ENCODE measurements around the gene FUNDC2.
"Not testable (repeated sequence)": the region's sequence is repeated elsewhere in the genome, so short reads cannot be mapped to it uniquely, and the experiment has no call there.

FUNDC2 gene, protein sequence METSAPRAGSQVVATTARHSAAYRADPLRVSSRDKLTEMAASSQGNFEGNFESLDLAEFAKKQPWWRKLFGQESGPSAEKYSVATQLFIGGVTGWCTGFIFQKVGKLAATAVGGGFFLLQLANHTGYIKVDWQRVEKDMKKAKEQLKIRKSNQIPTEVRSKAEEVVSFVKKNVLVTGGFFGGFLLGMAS

DNA sequence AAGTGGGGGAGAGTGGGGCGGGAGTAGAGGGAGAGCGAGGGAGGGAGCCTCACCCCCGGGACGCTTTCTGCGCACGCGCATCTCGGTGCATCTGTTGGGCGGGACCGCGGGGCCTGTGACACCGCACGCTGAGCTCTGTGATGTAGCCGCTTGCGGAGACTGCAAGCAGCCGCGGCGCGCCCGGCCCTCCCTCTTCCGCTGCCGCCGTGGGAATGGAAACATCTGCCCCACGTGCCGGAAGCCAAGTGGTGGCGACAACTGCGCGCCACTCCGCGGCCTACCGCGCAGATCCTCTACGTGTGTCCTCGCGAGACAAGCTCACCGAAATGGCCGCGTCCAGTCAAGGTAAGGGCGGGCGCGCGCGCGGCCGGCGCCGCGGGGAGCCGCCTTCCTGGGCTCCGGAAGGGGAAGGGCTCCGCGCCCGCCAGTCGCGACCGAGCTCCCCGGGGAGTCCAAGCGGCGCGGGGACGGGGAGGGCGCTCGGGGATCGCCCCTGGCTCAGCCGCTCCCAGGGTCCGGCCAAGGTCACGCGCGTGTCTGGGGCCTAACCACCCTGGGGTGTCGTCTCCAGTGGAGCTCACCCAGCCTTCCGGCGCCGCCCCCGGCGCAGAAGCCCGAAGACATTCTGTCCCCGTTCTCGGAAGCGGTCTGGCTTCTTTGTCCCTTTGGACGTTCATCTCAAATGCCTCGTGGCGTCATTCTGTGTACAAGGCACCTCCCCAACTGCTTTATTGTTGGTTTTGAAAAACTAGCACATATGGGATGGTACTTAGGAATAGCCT lies at the start of gene FUNDC2:
TSS of gene FUNDC2 (plus strand) at position 118 of the 782 bp plus-strand sequence. CDS start at position 213, 95 bp downstream.
- peaks cover 15% of the 10 kb centered on the region for H3K4me1 Mint-ChIP-seq
- peak within 1 kb of the TSS; percentile 92 for H3K27ac Mint-ChIP-seq
- H3K4me3 Mint-ChIP-seq, result peak within 1 kb of the TSS; percentile 73
- DNase-seq (ENCODE audit: low spot score in 2 of 2) (peak; percentile 71 to 93), ATAC-seq (peak; percentile 93)
- H3K9me3 Mint-ChIP-seq, result no peaks in the 10 kb centered on the region
- H3K36me3 Mint-ChIP-seq, result peaks cover 24% of the 10 kb centered on the region

DNA sequence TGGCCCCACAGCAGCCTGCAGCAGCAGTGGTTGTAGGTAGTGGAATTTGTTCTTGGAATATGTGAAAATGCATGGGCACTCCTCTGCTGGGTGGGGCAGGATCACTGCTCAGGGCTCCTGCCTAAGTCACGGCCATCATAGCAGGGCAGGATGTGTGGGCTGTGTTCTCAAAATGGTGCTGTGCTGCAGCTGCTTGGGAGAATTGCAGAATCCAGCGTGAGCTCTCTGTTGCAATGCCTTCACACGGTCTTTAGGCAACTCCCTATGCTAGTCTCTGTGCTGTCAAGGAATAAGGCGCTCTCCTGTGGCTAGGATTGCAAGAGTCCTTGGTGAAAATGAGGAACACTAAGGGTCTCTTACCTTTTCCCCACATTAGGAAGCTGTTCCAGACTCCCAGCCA lies 47.0 kb upstream of the FUNDC2 start:
- no peak for DNase-seq (ENCODE audit: low spot score in 2 of 2)

DNA sequence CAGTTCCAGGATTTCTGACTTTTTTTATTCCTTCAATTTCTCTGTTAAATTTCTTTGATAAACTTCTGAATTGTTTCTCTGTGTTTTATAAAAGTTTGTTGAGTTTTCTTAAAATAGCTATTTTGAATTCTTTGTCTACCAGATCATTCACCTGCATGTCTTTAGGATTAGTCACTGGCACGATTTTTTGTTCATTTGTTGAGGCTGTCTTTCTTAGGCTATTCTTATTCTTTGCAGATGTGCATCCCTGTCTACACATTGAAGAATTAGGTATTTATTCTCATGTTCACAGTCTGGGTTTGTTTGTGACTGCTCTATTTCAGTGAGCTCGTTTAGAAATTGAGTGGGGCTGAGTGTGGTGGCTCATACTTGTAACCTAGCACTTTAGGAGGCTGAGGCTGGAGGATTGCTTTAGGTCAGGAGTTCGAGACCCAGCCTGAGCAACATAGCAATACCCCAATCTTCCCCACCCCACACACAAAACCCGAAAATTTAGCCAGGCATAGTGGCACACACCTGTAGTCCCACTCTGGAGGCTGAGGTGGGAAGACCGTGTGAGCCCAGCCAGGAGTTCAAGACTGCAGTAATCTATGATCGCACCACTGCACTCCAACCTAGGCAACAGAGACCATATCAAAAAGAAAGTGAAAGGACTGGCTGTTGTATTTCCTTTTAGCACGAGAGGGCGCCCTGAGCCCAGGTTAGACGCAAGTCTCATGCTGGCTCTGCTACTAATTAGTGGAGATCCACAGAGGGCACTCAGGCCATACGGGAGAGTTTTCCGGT lies 46.1 kb upstream of the FUNDC2 start:
- Mint-ChIP-seq H3K9me3 (no peaks in the 10 kb centered on the region), H3K4me3 (peak overlapping the region; percentile 62), H3K27ac (peak overlapping the region; percentile 65), H3K4me1 (peaks cover 9% of the 10 kb centered on the region), H3K36me3 (no peaks in the 10 kb centered on the region)
- ATAC-seq (peak; percentile 93), DNase-seq (ENCODE audit: low spot score in 2 of 2) (peak; percentile 58 to 85)

More for the DNA sequence above, 47.0 kb upstream of the FUNDC2 start:
- Mint-ChIP-seq H3K4me3 (no peak overlapping the region), H3K4me1 (peaks cover 9% of the 10 kb centered on the region), H3K9me3 (no peaks in the 10 kb centered on the region), H3K27ac (no peak overlapping the region), H3K36me3 (no peaks in the 10 kb centered on the region)
- no peak for ATAC-seq

DNA sequence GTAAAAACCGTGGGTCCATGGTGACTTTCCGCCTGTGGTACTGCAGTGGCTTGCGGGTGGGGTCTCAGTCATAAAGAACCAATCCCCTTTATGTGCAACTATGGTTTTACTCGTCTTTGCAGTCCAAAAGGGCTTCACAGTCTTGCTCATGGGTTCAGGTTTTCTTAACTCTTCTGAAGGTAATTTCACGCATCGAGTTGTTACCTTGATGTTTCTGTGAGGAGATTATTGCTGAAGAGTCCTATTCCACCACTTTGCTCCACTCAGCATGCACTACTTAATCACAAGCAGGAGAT lies 45.6 kb upstream of the FUNDC2 start:
- ATAC-seq, result no peak
- H3K36me3 Mint-ChIP-seq, result no peaks in the 10 kb centered on the region
- DNase-seq (ENCODE audit: low spot score in 2 of 2), result no peak
- H3K9me3 Mint-ChIP-seq, result no peaks in the 10 kb centered on the region
- H3K27ac Mint-ChIP-seq, result peak overlapping the region; percentile 65
- peak overlapping the region; percentile 62 for H3K4me3 Mint-ChIP-seq
- peaks cover 9% of the 10 kb centered on the region for H3K4me1 Mint-ChIP-seq

DNA sequence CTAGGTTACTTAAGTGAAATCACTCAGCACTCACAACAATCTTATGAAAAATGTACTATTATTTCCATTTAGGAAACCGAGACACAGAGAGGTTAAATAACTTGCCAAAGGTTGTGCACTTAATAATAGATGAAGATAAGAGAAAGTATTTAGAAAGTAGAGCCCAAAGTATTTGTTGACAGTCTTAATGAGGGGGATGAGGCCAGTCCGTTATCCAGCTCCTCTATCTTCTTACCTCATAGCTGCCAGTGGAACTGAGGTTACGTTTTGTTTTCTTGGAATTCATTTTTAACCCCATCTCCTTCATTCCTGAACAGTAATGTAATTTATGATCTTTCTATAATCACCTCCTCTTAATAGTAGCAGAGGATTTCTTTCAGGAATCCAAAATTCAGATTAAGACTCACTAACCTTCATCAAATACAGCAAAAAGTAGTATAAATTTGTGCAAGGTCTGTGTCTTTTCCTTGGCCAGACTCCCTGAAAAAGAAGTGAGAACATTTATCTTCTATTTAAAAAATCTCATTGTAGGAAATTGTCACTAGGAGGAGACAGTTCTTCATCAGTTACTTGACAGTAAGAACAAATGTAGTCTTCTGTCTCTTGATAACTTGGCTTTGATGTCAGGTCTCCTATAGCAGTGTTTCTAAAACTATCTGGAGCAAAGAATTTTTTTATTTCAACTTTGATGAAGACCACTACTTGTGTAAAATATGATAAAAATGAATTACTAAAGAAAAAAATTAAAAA lies 39.6 kb upstream of the FUNDC2 start:
- ATAC-seq (no peak), DNase-seq (ENCODE audit: low spot score in 2 of 2) (no peak)
- Mint-ChIP-seq H3K36me3 (no peaks in the 10 kb centered on the region), H3K9me3 (no peaks in the 10 kb centered on the region), H3K27ac (no peak overlapping the region), H3K4me1 (peaks cover 10% of the 10 kb centered on the region), H3K4me3 (no peak overlapping the region)

DNA sequence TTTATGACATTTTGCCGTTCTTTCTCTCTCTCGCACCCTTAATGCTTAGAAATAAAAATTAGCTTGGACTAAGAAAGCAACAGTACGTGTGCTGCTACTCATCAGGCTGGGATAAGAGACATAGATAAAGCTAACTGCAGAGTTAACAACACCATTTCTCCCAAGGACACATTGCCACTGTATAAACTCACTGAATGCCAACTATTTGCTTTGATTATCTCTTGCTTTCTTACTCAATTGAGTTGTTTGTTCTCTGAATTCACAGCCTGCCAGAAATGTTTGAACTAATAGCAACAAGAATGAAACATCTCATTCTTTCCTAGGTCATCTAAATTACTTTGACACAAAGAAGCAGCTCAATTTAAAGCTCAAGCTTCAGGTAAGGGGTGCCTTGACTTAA lies 38.7 kb upstream of the FUNDC2 start:
- Mint-ChIP-seq H3K9me3 (no peaks in the 10 kb centered on the region), H3K4me3 (no peak overlapping the region), H3K36me3 (no peaks in the 10 kb centered on the region), H3K27ac (no peak overlapping the region), H3K4me1 (peaks cover 10% of the 10 kb centered on the region)
- ATAC-seq (no peak), DNase-seq (ENCODE audit: low spot score in 2 of 2) (no peak)

DNA sequence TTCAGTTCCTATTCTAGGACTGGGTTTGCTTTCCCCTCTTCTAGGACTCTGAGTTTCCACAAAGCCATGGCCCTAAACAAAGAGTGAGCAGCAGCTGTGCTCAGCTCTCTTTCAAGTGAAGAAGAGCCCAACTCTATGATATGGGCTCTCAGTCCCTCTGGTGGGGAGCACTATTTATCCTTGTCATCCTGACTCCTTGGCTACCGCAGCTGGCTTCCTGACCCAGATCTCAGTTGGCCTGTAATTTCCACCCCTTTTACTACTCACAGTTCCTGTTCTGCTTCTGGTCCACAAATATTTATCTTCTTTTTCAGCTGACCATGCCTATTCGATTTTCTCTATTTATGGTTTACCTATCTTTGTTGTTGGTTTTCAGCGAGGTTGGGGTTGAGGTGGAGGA lies 37.9 kb upstream of the FUNDC2 start:
- no peak for DNase-seq (ENCODE audit: low spot score in 2 of 2)
- no peak overlapping the region for H3K27ac Mint-ChIP-seq
- H3K9me3 Mint-ChIP-seq, result no peaks in the 10 kb centered on the region
- H3K4me3 Mint-ChIP-seq, result no peak overlapping the region
- ATAC-seq, result no peak
- H3K4me1 Mint-ChIP-seq, result peaks cover 10% of the 10 kb centered on the region
- no peaks in the 10 kb centered on the region for H3K36me3 Mint-ChIP-seq

DNA sequence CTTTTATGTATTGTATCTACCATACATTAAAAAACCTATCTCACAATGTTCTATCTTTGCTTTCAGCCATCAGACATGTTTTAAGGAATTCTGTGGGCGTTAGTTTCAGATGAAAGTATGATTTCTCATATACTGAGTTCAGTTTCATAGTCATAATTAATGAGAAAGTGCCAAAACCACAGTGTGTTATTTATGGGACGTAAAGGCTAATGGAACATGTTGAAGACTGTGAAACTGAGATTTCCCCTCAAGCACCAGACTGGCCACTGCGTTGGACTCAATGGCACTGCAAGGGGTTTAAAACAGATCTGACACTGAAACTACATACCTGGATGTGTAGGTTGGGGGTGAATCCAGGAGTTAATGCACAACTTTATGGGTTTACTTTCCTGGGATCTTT lies 36.1 kb upstream of the FUNDC2 start:
- DNase-seq (ENCODE audit: low spot score in 2 of 2), result no peak
- peak; percentile 36 for ATAC-seq
- H3K27ac Mint-ChIP-seq, result no peak overlapping the region
- no peaks in the 10 kb centered on the region for H3K36me3 Mint-ChIP-seq
- no peaks in the 10 kb centered on the region for H3K9me3 Mint-ChIP-seq
- no peak overlapping the region for H3K4me3 Mint-ChIP-seq
- peaks cover 10% of the 10 kb centered on the region for H3K4me1 Mint-ChIP-seq

DNA sequence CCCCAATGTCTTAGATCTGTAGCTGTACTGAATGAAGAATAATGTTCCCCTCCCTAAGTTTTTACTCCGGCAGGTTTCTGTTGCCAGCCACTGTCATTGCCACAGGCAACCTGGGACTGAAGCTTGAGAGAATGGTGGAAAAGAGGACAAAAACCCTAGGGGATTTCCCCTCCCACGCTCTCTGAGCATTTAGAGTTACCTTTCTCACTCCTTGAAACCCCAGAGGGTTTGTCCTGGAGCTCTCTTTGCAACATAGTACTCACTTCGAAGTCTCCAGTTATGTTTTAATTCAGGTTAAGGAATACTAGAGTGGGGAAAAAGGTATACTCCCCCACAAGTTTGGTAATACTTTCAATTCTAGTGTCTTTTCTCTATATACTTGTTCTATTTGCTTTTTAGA lies 35.6 kb upstream of the FUNDC2 start:
- H3K27ac Mint-ChIP-seq, result no peak overlapping the region
- no peak overlapping the region for H3K4me3 Mint-ChIP-seq
- no peaks in the 10 kb centered on the region for H3K9me3 Mint-ChIP-seq
- H3K36me3 Mint-ChIP-seq, result no peaks in the 10 kb centered on the region
- peaks cover 10% of the 10 kb centered on the region for H3K4me1 Mint-ChIP-seq
- ATAC-seq (no peak), DNase-seq (ENCODE audit: low spot score in 2 of 2) (no peak)

DNA sequence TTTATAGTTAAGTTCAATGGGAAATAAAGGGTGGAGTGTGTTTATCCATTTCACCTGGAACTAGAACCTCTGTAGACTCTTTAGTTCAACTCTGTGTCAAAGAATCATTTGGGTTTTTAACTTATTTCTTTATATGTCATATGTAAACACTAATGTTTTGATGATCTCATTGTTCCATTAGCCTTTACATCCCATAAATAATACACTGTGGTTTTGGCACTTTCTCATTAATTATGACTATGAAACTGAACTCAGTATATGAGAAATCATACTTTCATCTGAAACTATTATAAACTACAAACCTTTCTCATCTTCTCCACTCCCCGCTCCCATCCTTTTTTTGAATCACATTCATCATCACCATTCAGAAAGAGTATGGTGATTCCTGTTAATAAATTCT lies 35.2 kb upstream of the FUNDC2 start:
- Mint-ChIP-seq H3K4me3 (no peak overlapping the region), H3K9me3 (no peaks in the 10 kb centered on the region), H3K36me3 (no peaks in the 10 kb centered on the region), H3K27ac (no peak overlapping the region), H3K4me1 (peaks cover 10% of the 10 kb centered on the region)
- ATAC-seq (no peak), DNase-seq (ENCODE audit: low spot score in 2 of 2) (no peak)

DNA sequence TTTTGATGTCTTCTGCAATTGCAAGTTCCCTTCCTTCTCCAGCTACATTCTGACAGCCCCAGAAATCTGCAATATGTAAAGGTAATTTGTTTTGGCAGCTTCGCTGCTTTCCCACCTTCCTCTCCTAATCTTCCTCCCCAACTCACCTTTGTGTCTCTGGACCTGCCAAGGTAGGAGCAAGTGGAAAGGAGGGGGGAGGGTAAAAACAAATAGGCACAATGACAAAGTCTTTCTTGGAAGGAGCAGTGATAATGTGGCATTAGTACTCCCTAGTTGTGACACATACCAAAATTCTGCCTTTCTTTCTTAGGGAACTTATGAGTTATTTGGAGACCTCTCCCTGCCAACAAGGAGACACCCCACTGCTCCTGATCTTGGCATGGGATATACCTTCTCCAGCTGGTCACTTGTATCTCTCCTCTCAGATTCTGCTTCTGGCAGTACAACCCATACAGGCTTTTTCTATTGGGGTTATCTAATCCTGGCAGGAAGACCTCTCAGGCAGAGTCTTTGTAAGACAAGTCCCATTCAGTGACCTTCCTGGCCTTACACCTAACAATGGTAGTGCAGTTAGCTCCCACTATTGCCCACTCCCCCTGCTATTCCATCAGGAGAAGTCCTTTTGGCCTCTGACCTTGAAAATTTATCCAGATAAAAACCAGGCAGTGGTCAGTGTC lies 28.3 kb upstream of the FUNDC2 start:
- DNase-seq (ENCODE audit: low spot score in 2 of 2) (no peak), ATAC-seq (no peak)
- H3K9me3 Mint-ChIP-seq, result no peaks in the 10 kb centered on the region
- H3K36me3 Mint-ChIP-seq, result no peaks in the 10 kb centered on the region
- H3K4me1 Mint-ChIP-seq, result no peaks in the 10 kb centered on the region
- H3K4me3 Mint-ChIP-seq, result no peak overlapping the region
- no peak overlapping the region for H3K27ac Mint-ChIP-seq

DNA sequence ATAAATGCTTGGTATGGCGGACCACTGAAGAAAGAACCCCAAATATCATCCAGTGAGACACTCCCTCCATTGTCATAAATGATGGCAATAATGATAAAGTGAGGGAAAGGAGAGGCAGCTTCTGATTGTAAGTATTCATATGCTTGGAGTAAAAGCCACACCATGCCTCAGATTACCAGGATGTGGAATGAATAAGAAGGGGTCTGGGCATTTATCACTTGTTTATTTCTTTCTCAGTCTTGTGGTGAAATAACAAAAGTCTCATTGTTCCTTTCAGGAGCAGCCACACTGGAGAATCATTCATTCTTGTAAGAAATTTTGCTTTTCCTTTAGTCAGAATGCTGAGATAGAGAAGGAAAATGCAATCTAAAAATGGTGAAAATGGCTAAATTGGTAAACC lies 25.8 kb upstream of the FUNDC2 start:
- no peaks in the 10 kb centered on the region for H3K36me3 Mint-ChIP-seq
- H3K4me1 Mint-ChIP-seq, result no peaks in the 10 kb centered on the region
- H3K9me3 Mint-ChIP-seq, result no peaks in the 10 kb centered on the region
- DNase-seq (ENCODE audit: low spot score in 2 of 2), result no peak
- ATAC-seq, result no peak
- H3K4me3 Mint-ChIP-seq, result no peak overlapping the region
- H3K27ac Mint-ChIP-seq, result no peak overlapping the region

DNA sequence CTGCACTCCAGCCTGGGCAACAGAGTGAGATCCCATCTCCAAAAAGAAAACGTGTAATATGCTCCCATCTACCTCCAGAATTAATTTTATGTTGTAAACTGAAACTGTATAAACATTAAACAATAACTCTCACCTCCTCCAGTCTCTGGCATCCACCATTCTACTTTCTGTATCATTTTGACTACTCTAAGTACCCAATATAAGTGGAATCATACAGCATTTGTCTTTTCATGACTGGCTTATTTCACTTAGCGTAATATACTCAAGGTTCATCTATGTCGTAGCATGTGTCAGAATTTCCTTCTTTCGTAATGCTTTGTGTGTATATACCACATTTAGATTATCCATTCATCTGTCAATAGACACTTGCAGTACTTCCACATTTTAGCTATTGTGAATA lies 24.8 kb upstream of the FUNDC2 start:
- Mint-ChIP-seq H3K9me3 (no peaks in the 10 kb centered on the region), H3K4me1 (no peaks in the 10 kb centered on the region), H3K36me3 (no peaks in the 10 kb centered on the region), H3K27ac (no peak overlapping the region), H3K4me3 (no peak overlapping the region)
- ATAC-seq (peak; percentile 57), DNase-seq (ENCODE audit: low spot score in 2 of 2) (no peak)

DNA sequence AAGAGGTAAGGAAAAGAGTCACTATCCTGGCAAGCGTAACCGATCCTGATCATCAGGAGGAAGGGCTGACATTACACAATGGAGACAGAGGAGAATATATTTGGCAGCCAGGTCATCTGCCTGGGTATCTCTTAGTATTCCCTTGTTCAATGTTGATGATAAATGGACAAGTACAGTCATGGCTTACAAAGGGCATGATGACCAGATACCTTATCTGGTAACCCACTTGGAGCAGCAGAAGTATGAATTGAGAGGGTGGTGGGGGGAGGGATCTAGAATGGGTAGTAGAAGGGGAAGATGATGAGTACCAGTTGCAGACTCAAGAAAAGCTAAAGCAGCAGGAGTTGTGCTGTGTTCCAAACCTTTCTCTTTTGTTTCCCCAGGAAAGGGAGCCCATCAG lies 21.5 kb upstream of the FUNDC2 start:
- DNase-seq (ENCODE audit: low spot score in 2 of 2) (no peak), ATAC-seq (no peak)
- Mint-ChIP-seq H3K4me1 (no peaks in the 10 kb centered on the region), H3K27ac (no peak overlapping the region), H3K9me3 (no peaks in the 10 kb centered on the region), H3K4me3 (no peak overlapping the region), H3K36me3 (no peaks in the 10 kb centered on the region)

DNA sequence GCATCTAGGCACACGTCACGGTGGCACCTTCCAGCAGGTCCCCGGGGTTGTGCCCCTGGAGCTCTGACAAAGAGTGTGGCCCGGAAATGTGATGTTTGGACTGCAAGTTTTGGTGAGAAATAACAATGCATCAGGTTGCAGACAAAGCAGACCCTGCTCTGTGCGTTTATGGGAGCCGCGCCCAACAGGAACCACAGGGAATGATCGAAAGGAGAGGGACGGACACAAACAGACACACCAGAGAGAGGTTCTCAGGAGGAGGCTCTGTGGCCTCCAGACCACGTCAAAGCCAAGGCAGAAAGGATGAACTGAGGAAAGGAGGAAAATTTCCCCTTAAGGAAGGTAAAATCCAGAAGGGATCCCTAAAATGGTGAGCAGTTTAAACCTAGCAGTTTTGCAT lies 20.3 kb upstream of the FUNDC2 start:
- not testable (repeated sequence) for H3K9me3 Mint-ChIP-seq; H3K4me3 Mint-ChIP-seq; H3K36me3 Mint-ChIP-seq; H3K4me1 Mint-ChIP-seq; ATAC-seq; H3K27ac Mint-ChIP-seq; DNase-seq (ENCODE audit: low spot score in 2 of 2)
